ENCODE measurements around the gene DAZAP1.
"Not testable (repeated sequence)": the region's sequence is repeated elsewhere in the genome, so short reads cannot be mapped to it uniquely, and the experiment has no call there.

Gene DAZAP1

DNA sequence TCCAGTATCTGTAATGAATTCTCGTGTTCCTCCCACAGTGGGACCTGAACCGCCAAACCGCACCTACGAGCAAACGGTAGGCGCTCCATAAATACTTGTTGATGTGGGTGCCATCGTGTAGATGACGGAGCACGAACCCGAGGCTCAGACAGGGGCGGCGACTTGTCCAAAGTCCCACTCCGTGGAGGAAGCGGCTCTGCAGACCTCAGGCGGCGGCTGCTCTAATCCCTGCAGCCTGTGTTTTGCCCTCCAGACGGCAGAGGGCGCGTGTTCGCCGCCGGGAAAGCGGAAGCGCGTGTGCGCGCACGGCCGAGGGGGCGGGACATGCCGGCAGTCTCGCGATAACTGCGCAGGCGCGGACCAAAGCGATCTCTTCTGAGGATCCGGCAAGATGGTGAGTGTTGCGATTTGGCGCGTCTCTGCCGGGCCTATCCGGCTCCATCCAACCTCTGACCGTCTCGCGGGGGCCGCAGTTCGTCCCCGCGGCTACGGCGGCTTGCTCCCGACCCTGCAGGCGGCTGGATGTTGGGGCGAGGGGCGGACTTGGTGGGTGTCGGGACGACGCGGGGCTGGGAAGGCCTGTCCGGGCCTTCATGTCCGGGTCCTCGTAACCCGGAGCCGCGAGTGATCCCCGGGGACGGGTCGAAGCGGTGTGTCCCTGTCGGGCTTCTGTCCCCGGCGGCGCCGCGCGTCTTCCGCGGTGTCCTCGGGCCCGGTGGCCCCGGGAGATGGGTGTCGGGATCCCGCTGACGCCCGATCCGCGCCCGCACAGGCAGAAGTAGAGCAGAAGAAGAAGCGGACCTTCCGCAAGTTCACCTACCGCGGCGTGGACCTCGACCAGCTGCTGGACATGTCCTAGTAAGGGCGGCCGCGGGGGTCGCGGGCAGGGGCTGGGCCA, 30.9 kb downstream of the DAZAP1 start, which contains the start of gene RPS15:
RPS15 (plus strand) TSS at position 362 of the 898 bp plus-strand sequence; CDS start at position 392, 30 bp downstream.
- peak; percentile 94 for DNase-seq (ENCODE audit: extremely low spot score)
- TF ChIP-seq ARNT (IDR thresholded peaks at IDR 0.05), result 0 out of 2 replicates have a peak, but pooled peaks have one; percentile 9
- TF ChIP-seq LEF1 (IDR thresholded peaks at IDR 0.05; ENCODE audit: borderline replicate concordance), result 0 out of 2 replicates have a peak, but pooled peaks have one; percentile 13
- TF ChIP-seq NFRKB (IDR thresholded peaks at IDR 0.05), result no peak; the same call in 1 of the 2 replicates
- TF ChIP-seq ELF4 (IDR thresholded peaks at IDR 0.05), result peak; percentile 95
- peak; percentile 24; the same call in 1 of the 2 replicates for TF ChIP-seq L3MBTL2 (conservative IDR thresholded peaks at IDR 0.05)
- TF ChIP-seq FOXM1 (IDR thresholded peaks at IDR 0.05; ENCODE audit: borderline replicate concordance), result no peak
- TF ChIP-seq SUZ12 (IDR thresholded peaks at IDR 0.05), result no peak
- no peak for TF ChIP-seq FOXK2 (IDR thresholded peaks at IDR 0.05)
- TF ChIP-seq SP1 (IDR thresholded peaks at IDR 0.05), result no peak
- peak; percentile 54; the same call in 1 of the 2 replicates for TF ChIP-seq CTBP1 (IDR thresholded peaks at IDR 0.05; ENCODE audit: borderline replicate concordance)
- CTCF ChIA-PET, result interaction anchor here (0.7 kb wide), 1 partner anchor 31 kb away, joined by 5 read pairs; no protein-coding TSS in a partner anchor
- POLR2A ChIA-PET, result no interaction called here

DNA sequence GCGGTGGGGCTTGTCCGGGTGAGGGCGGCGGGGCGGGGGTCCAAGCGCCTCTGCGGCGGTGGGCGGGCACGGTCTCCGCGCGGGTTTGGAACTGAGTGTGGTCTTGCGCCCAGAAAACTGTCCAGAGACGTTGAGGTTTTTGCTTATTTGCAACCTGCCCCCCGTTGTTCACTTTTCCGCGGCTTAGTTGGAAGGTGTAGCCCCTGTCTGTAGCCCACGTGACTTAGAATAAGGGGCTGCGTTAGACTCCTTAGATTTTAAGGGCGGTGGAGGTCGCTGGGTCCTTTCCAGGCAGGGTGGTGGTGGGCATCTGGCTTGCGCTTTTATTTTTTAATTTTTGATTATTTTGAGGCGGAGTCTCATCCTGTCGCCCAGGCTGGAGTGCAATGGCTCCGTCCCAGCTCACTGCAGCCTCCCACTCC, 31.6 kb downstream of the DAZAP1 start:
- DNase-seq (ENCODE audit: extremely low spot score), result no peak
- no peak for TF ChIP-seq HDGF (IDR thresholded peaks at IDR 0.05; ENCODE audit: borderline replicate concordance)
- ChIA-PET POLR2A (no interaction called here), CTCF (interaction anchor here (0.7 kb wide), 1 partner anchor 30 kb away, joined by 5 read pairs; no protein-coding TSS in a partner anchor)

- peak; percentile 26; the same call in 1 of the 2 replicates for TF ChIP-seq ELF4 (IDR thresholded peaks at IDR 0.05)
- CTCF ChIA-PET, result interaction anchor here (0.7 kb wide), 1 partner anchor 30 kb away, joined by 5 read pairs; no protein-coding TSS in a partner anchor
- POLR2A ChIA-PET, result interaction anchor here (0.7 to 1.2 kb wide), 3 partner anchors 13 to 171 kb away, joined by 3 read pairs; partner anchors contain the start of gene CIRBP
- not testable (repeated sequence) for DNase-seq (ENCODE audit: extremely low spot score)
These were observed 32.4 kb downstream of the DAZAP1 start for GRCh38 chr19:1439525-1440417.

GRCh38 chr19:1440418-1440801, 33.0 kb downstream of the DAZAP1 start:
- ChIA-PET POLR2A (interaction anchor here (0.7 to 1.2 kb wide), 3 partner anchors 14 to 172 kb away, joined by 3 read pairs; partner anchors contain the start of gene CIRBP), CTCF (no interaction called here)
- no peak for DNase-seq (ENCODE audit: extremely low spot score)
- TF ChIP-seq FOXK2 (IDR thresholded peaks at IDR 0.05) (no peak), FOXA1 (IDR thresholded peaks at IDR 0.05) (no peak), L3MBTL2 (conservative IDR thresholded peaks at IDR 0.05) (no peak), CTBP1 (IDR thresholded peaks at IDR 0.05; ENCODE audit: borderline replicate concordance) (no peak), TARDBP (IDR thresholded peaks at IDR 0.05) (no peak), LEF1 (IDR thresholded peaks at IDR 0.05; ENCODE audit: borderline replicate concordance) (no peak), ARNT (IDR thresholded peaks at IDR 0.05) (no peak), NFRKB (IDR thresholded peaks at IDR 0.05) (no peak), BHLHE40 (IDR thresholded peaks at IDR 0.05; ENCODE audit: borderline replicate concordance) (no peak), ELF4 (IDR thresholded peaks at IDR 0.05) (no peak), SP1 (IDR thresholded peaks at IDR 0.05) (no peak)

GRCh38 chr19:1441022-1441426, 33.6 kb downstream of the DAZAP1 start:
- DNase-seq (ENCODE audit: extremely low spot score), result no peak
- CTCF ChIA-PET, result no interaction called here
- TF ChIP-seq BHLHE40 (IDR thresholded peaks at IDR 0.05; ENCODE audit: borderline replicate concordance) (no peak), ARNT (IDR thresholded peaks at IDR 0.05) (no peak), L3MBTL2 (conservative IDR thresholded peaks at IDR 0.05) (no peak), ELF4 (IDR thresholded peaks at IDR 0.05) (no peak), FOXM1 (IDR thresholded peaks at IDR 0.05; ENCODE audit: borderline replicate concordance) (no peak), SUZ12 (IDR thresholded peaks at IDR 0.05) (no peak), ZNF384 (IDR thresholded peaks at IDR 0.05) (no peak), TARDBP (IDR thresholded peaks at IDR 0.05) (no peak), SP1 (IDR thresholded peaks at IDR 0.05) (no peak), FOXA1 (IDR thresholded peaks at IDR 0.05) (no peak), FOXK2 (IDR thresholded peaks at IDR 0.05) (no peak), LEF1 (IDR thresholded peaks at IDR 0.05; ENCODE audit: borderline replicate concordance) (no peak), NFRKB (IDR thresholded peaks at IDR 0.05) (no peak)
- TF ChIP-seq, protein P1, sequence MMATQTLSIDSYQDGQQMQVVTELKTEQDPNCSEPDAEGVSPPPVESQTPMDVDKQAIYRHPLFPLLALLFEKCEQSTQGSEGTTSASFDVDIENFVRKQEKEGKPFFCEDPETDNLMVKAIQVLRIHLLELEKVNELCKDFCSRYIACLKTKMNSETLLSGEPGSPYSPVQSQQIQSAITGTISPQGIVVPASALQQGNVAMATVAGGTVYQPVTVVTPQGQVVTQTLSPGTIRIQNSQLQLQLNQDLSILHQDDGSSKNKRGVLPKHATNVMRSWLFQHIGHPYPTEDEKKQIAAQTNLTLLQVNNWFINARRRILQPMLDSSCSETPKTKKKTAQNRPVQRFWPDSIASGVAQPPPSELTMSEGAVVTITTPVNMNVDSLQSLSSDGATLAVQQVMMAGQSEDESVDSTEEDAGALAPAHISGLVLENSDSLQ (IDR thresholded peaks at IDR 0.05), result no peak
- POLR2A ChIA-PET, result interaction anchor here (1.2 kb wide), 1 partner anchor 172 kb away, joined by 3 read pairs; the partner anchor contains the start of gene CIRBP

DNA sequence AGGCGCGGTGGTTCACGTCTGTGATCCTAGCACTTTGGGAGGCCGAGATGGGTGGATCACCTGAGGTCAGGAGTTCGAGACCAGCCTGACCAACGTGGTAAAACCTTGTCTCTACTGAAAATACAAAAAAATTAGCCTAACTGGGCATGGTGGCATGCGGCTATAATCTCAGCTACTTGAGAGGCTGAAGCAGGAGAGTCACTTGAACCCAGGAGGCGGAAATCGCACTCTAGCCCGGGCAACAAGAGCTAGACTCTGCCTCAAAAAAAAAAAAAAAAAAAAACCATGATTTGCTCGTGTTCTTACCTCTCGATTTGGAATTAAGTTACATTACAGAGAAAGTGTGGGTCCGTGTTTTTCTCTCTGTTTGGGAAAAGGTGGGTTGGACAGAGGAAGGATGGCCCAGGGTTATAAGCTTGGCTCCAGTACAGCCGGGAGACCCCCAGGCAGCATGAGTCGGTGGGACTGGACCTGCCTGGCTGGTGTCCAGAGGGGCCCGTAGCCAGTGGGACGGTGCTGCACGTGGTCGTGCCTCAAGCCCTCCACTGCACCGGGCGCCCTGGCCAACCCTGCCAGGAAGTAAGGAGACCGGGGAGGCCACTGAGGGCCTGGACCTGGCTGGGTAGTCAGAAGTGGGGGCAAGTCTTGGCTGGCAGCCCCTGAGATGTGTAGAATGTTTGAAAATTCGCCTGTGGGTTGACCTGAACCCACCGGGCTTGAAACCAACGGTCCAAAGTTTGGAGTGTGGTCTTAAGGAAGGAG, 34.5 kb downstream of the DAZAP1 start:
- ChIA-PET POLR2A (interaction anchor here (1.3 to 2.8 kb wide), 2 partner anchors 10 to 172 kb away, joined by 4 to 16 read pairs; partner anchors contain the start of gene CIRBP), CTCF (no interaction called here)
- DNase-seq (ENCODE audit: extremely low spot score), result no peak
- no peak for TF ChIP-seq FOXA1 (IDR thresholded peaks at IDR 0.05)
- TF ChIP-seq ZNF384 (IDR thresholded peaks at IDR 0.05), result peak; percentile 49; the same call in 1 of the 2 replicates

All from HEK293T (cell line).